Stomach (tissue), 9 donors: ENCODE measurements around the gene YARS1. TPM values are rescaled to one million over a fixed set of nuclear protein-coding genes. Genes with fewer than 3 reads are reported as not detected.
A peak's percentile ranks its signal among the peaks of the same experiment; 100 is the strongest.

Experiments used
- DNase-seq, 2 donors: peaks; one replicate each; pipeline versions ENCODE4 v3.0.0 to v3.0.0-alpha.2; 2013 to 2019
- H3K27ac ChIP-seq, 5 donors: fragments of 200-600 bp in 4 of 5; sonication (generic) in 4 of 5; one replicate each; pipeline ENCODE4 v1.5.1; 2013 to 2019; ENCODE audit warnings: mild to moderate bottlenecking in 1 of 5, moderate library complexity in 1 of 5
- H3K27me3 ChIP-seq, 3 donors: fragments of 200-600 bp; sonication (generic); one replicate each; pipeline ENCODE4 v1.5.1; 2017 to 2019; ENCODE audit warnings: mixed run types in 1 of 3
- H3K36me3 ChIP-seq, 4 donors: fragments of 200-600 bp; sonication (generic); 1 replicate in 3 of 4; 2 replicates in 1 of 4; pipeline ENCODE4 v1.5.1; 2016 to 2019
- H3K4me1 ChIP-seq, 4 donors: fragments of 200-600 bp; sonication (generic); one replicate each; pipeline ENCODE4 v1.5.1; 2016 to 2019
- H3K4me3 ChIP-seq, 4 donors: fragments of 200-600 bp; sonication (generic) in 3 of 4; one replicate each; pipeline ENCODE4 v1.5.1; 2016 to 2019; ENCODE audit warnings: mild to moderate bottlenecking in 1 of 4
- H3K9me3 ChIP-seq, 4 donors: fragments of 200-600 bp; sonication (generic); one replicate each; pipeline ENCODE4 v1.5.1; 2016 to 2019
- EP300 ChIP-seq: sonication (generic); formaldehyde crosslinking; IDR thresholded peaks from one replicate; pipeline ENCODE4 v1.6.1; 2017; ENCODE audit warnings: antibody characterized with exemption
- POLR2A ChIP-seq, 4 donors: fragments of 450-650 bp; IDR thresholded peaks; one replicate each; pipeline ENCODE4 v1.6.1; 2016; ENCODE audit warnings: antibody characterized with exemption in 4 of 4, control low read depth in 2 of 4, mild to moderate bottlenecking in 1 of 4, moderate library complexity in 1 of 4
- POLR2AphosphoS5 ChIP-seq, 3 donors: sonication (generic); formaldehyde crosslinking; IDR thresholded peaks; one replicate each; pipeline ENCODE4 v1.6.1; 2016; ENCODE audit warnings: antibody characterized with exemption in 3 of 3
- WGBS, 5 donors: extraction: QIAGEN DNeasy Blood & Tissue Kit in 3 of 5; methylation state at CpG; one replicate each; pipeline versions ENCODE4 v1.1.5 to v1.1.7; 2013 to 2018; 5-methylcytosine and 5-hydroxymethylcytosine counted together
- intact Hi-C: fragments of 100-400 bp; cut with DNase I; formaldehyde crosslinking; loops from one replicate; pipeline ENCODE4 v1.15.1; 2023; ENCODE audit warnings: low total_unique reads
- polyA plus RNA-seq, 3 donors: library from polyadenylated mRNA; stranded (reverse); fragments of 200-250 nt; gene quantifications; one replicate each; pipeline ENCODE4 v1.2.3, GENCODE V29; 2013
- total RNA-seq, 5 donors: library from RNA; depleted of rRNA; stranded (reverse); fragments of >200 nt; gene quantifications; one replicate each; pipeline versions ENCODE4 v1.1.0 to v1.2.3, GENCODE V29; 2014 to 2016
- TF ChIP-seq, protein P1 (sequence below), 7 experiments: fragments of 450-650 bp in 4 of 7; fragments of 200-600 bp in 3 of 7; sonication (generic) in 3 of 7; IDR thresholded peaks; one replicate each; pipeline ENCODE4 v1.5.1; 2016 to 2019; ENCODE audit warnings: antibody characterized with exemption in 7 of 7, control low read depth in 2 of 7, mild to moderate bottlenecking in 1 of 7
- donor health status: healthy with polysubstance abuse.
- donor health status: Bipolar disorder and iron deficiency.
- donor health status: healthy.

Gene YARS1
- total and polyA plus RNA-seq, 8 donors, result 26.9 to 99.1 (median 55.4) TPM

DNA sequence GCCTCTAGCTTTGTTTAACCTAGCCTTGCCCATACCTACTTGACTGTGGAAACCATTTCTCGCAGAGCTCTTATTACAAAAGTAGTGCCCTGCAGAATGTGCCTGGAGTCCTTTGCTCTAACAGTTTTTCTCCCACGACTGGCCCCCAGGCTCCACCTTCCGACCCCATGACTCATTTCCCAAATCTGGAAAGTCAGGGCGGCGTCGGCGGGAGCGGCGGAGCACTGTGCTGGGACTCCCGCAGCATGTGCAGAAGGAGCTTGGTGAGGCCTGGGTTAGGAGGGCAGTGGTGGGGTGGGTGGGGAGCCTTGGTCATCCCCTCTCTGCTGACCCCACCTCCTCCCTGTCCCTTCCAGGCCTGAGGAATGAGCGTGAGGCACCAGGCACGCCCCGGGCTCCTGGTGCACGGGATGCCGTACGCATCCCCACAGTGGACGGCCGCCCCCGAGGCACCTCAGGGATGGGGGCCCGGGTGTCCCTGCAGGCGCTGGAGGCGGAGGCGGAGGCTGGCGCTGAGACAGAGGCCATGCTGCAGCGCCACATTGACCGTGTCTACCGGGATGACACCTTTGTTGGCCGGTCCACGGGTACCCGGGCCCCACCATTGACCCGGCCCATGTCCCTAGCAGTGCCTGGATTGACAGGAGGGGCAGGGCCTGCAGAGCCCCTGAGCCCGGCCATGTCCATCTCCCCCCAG lies 47.5 kb downstream of the YARS1 start:
- H3K4me3 ChIP-seq, result no peak overlapping the region
- no peaks in the 10 kb centered on the region for H3K27me3 ChIP-seq
- H3K36me3 ChIP-seq, result peaks cover 29 to 73% (median 66%) of the 10 kb centered on the region in 4 donors
- H3K4me1 ChIP-seq, result peaks cover 46 to 92% (median 76%) of the 10 kb centered on the region in 4 donors
- TF ChIP-seq, protein P1, sequence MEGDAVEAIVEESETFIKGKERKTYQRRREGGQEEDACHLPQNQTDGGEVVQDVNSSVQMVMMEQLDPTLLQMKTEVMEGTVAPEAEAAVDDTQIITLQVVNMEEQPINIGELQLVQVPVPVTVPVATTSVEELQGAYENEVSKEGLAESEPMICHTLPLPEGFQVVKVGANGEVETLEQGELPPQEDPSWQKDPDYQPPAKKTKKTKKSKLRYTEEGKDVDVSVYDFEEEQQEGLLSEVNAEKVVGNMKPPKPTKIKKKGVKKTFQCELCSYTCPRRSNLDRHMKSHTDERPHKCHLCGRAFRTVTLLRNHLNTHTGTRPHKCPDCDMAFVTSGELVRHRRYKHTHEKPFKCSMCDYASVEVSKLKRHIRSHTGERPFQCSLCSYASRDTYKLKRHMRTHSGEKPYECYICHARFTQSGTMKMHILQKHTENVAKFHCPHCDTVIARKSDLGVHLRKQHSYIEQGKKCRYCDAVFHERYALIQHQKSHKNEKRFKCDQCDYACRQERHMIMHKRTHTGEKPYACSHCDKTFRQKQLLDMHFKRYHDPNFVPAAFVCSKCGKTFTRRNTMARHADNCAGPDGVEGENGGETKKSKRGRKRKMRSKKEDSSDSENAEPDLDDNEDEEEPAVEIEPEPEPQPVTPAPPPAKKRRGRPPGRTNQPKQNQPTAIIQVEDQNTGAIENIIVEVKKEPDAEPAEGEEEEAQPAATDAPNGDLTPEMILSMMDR (IDR thresholded peaks at IDR 0.05), result no peak
- TF ChIP-seq EP300 (no peak), POLR2AphosphoS5 (IDR thresholded peaks at IDR 0.05) (peak in 1 of 3 donors; percentile 16), POLR2A (IDR thresholded peaks at IDR 0.05) (no peak)
- no peaks in the 10 kb centered on the region for H3K9me3 ChIP-seq
- H3K27ac ChIP-seq, result peak overlapping the region in 4 of 5 donors; percentile 65 to 92 (median 74)
- intact Hi-C loops, result loop anchor here (5.0 kb wide), 1 partner anchor 57 kb away; no protein-coding TSS in a partner anchor
- WGBS, 5 donors, result 65 to 78% (median 75%) methylated on average over 22 to 32 of the region's 32 CpGs
- DNase-seq, result peak in 1 of 2 donors; percentile 30

DNA sequence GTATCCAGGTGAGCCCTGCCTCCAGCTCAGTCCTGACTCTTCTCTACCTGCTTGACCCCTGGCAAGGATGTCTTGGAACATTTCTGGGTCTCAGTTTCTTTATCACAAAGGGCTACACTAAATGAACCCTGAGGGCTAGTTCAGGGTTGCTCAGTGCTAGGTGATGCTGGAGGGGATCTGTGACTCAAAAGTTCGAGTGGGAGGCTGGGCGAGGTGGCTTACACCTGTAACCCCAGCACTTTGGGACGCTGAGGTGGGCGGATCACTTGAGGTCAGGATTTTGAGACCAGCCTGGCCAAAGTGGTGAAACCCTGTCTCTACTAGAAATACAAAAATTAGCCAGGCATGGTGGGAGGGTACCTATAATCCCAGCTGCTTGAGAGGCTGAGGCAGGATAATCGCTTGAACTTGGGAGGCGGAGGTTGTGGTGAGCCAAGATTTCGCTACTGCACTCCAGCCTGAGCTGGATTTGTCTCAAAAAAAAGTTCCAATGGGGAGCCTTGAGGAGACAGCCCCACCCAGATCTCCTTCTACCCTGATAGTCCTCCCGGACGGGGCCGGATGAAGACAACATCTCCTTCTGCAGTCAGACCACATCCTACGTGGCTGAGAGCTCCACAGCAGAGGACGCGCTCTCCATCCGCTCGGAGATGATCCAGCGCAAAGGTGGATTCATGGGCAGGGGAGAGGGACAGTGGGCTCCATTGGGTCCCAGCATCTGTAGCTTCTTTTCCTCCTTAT lies 48.9 kb downstream of the YARS1 start:
- Histone ChIP-seq H3K4me3 (no peak overlapping the region), H3K4me1 (peaks cover 47 to 92% (median 77%) of the 10 kb centered on the region in 4 donors), H3K36me3 (peaks cover 15 to 70% (median 57%) of the 10 kb centered on the region in 4 donors), H3K27ac (peak overlapping the region; percentile 65 to 92 (median 72)), H3K27me3 (no peaks in the 10 kb centered on the region), H3K9me3 (no peaks in the 10 kb centered on the region)
- TF ChIP-seq POLR2A (IDR thresholded peaks at IDR 0.05) (no peak), POLR2AphosphoS5 (IDR thresholded peaks at IDR 0.05) (no peak), EP300 (no peak)
- TF ChIP-seq, protein P1 (IDR thresholded peaks at IDR 0.05), result no peak
- DNase-seq, result no peak
- intact Hi-C loops, result no loop called here
- WGBS, 5 donors, result 71 to 82% (median 74%) methylated on average over 16 of the region's 16 CpGs

DNA sequence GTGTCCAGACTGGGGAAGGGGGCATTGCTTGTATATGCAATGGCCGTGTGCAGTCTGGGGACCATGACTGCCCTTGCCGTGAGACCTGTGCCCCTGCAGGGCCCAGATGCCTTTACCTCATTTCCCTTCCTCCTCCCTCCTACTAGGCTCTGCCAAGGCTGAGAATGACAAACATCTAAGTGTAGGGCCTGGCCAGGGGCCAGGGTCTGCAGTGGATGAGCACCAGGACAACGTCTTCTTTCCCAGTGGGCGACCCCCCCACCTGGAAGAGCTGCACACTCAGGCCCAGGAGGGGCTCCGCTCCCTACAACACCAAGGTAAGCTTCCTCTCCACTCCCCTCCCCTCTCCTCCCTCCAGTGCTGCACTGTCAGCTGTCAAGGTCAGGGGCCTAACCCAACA lies 49.5 kb downstream of the YARS1 start:
- TF ChIP-seq POLR2A (IDR thresholded peaks at IDR 0.05) (no peak), POLR2AphosphoS5 (IDR thresholded peaks at IDR 0.05) (no peak), EP300 (no peak)
- TF ChIP-seq, protein P1 (IDR thresholded peaks at IDR 0.05), result no peak
- no peak overlapping the region for H3K4me3 ChIP-seq
- intact Hi-C loops, result no loop called here
- WGBS, 5 donors, result 27 to 56% (median 40%) methylated on average over 5 of the region's 5 CpGs
- H3K4me1 ChIP-seq, result peaks cover 52 to 92% (median 76%) of the 10 kb centered on the region in 4 donors
- no peaks in the 10 kb centered on the region for H3K27me3 ChIP-seq
- H3K9me3 ChIP-seq, result no peaks in the 10 kb centered on the region
- peak overlapping the region; percentile 65 to 92 (median 72) for H3K27ac ChIP-seq
- peaks cover 13 to 63% (median 52%) of the 10 kb centered on the region in 4 donors for H3K36me3 ChIP-seq
- peak in 1 of 2 donors; percentile 41 for DNase-seq

DNA sequence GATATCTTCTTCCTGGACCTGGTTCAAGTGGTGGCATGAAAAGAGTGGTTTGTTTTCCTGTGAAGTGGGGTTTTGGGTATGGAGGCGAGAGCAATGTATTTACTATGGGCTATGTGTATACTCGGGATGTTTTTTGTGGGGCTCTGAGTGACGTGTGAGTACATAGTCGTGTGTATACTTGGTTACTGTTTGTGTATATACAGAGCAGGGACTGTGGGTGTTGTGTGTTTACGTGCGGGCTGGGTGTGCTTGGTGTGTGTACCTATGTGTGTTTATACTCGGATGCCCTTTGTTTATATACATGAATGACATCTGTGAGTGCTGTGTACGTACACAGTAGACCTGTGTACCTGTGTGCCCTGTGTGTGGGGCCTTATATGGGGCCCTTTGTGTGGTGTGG lies 50.0 kb downstream of the YARS1 start:
- no peaks in the 10 kb centered on the region for H3K27me3 ChIP-seq
- TF ChIP-seq EP300 (no peak), POLR2AphosphoS5 (IDR thresholded peaks at IDR 0.05) (no peak)
- DNase-seq, result peak in 1 of 2 donors; percentile 56
- peak overlapping the region; percentile 65 to 92 (median 72) for H3K27ac ChIP-seq
- peaks cover 56 to 92% (median 76%) of the 10 kb centered on the region in 4 donors for H3K4me1 ChIP-seq
- H3K36me3 ChIP-seq, result peaks cover 13 to 59% (median 48%) of the 10 kb centered on the region in 4 donors
- no peaks in the 10 kb centered on the region for H3K9me3 ChIP-seq
- H3K4me3 ChIP-seq, result no peak overlapping the region
- WGBS, 5 donors, result 21 to 48% (median 44%) methylated on average over 8 of the region's 8 CpGs
- intact Hi-C loops, result no loop called here
